Mesendoderm (in vitro differentiated cells): ENCODE results near the gene TMED6.

Source experiments
- DNase-seq: peaks from one replicate; pipeline ENCODE4 v3.0.0; 2013
- H2AK5ac ChIP-seq: 2 replicates; pipeline ENCODE4 v1.6.1; 2013; ENCODE audit warnings: low read length, inconsistent platforms
- H2BK120ac ChIP-seq: 2 replicates; pipeline ENCODE4 v1.6.1; 2013; ENCODE audit warnings: low read depth, mild to moderate bottlenecking, low read length, moderate library complexity, mixed read lengths
- H2BK15ac ChIP-seq: replicated peaks from 2 replicates; pipeline ENCODE4 v1.6.1; 2013; ENCODE audit warnings: low read depth, mild to moderate bottlenecking, moderate library complexity
- H2BK5ac ChIP-seq: 2 replicates; pipeline ENCODE4 v1.6.1; 2013; ENCODE audit warnings: low read length, inconsistent platforms
- H3K18ac ChIP-seq: 2 replicates; pipeline ENCODE4 v1.6.1; 2013; ENCODE audit warnings: mild to moderate bottlenecking, low read length, mixed read lengths
- H3K23ac ChIP-seq: one replicate; pipeline ENCODE4 v1.6.1; 2013; ENCODE audit warnings: low read length
- H3K27ac ChIP-seq: 2 replicates; pipeline ENCODE4 v1.5.1; 2013; ENCODE audit warnings: low read depth, mild to moderate bottlenecking, inconsistent platforms, low read length, moderate library complexity
- H3K27me3 ChIP-seq: 2 replicates; pipeline ENCODE4 v1.6.1; 2013; ENCODE audit warnings: low read length, control low read depth, mild to moderate bottlenecking, inconsistent platforms; ENCODE audit not compliant: insufficient read depth, poor library complexity
- H3K36me3 ChIP-seq: 2 replicates; pipeline ENCODE4 v1.6.1; 2013; ENCODE audit warnings: low read length, inconsistent platforms; ENCODE audit not compliant: control insufficient read depth, insufficient read depth
- H3K4ac ChIP-seq: one replicate; pipeline ENCODE4 v1.6.1; 2013; ENCODE audit warnings: low read depth, mild to moderate bottlenecking, low read length, moderate library complexity
- H3K4me1 ChIP-seq: 2 replicates; pipeline ENCODE4 v1.6.1; 2013; ENCODE audit warnings: low read depth, low read length, inconsistent platforms; ENCODE audit not compliant: control insufficient read depth
- H3K4me2 ChIP-seq: 2 replicates; pipeline ENCODE4 v1.6.1; 2013; ENCODE audit warnings: low read length
- H3K4me3 ChIP-seq: 2 replicates; pipeline ENCODE4 v1.5.1; 2013; ENCODE audit warnings: mild to moderate bottlenecking, low read length
- H3K56ac ChIP-seq: one replicate; pipeline ENCODE4 v1.6.1; 2013; ENCODE audit warnings: low read length
- H3K79me1 ChIP-seq: 2 replicates; pipeline ENCODE4 v1.6.1; 2013; ENCODE audit warnings: low read length, inconsistent platforms
- H3K79me2 ChIP-seq: 2 replicates; pipeline ENCODE4 v1.6.1; 2013; ENCODE audit warnings: mild to moderate bottlenecking, low read length; ENCODE audit not compliant: control insufficient read depth, insufficient read depth
- H3K9ac ChIP-seq: 2 replicates; pipeline ENCODE4 v1.6.1; 2013; ENCODE audit warnings: low read length, inconsistent platforms
- H4K5ac ChIP-seq: one replicate; pipeline ENCODE4 v1.6.1; 2013; ENCODE audit warnings: low read length
- H4K8ac ChIP-seq: one replicate; pipeline ENCODE4 v1.6.1; 2013; ENCODE audit warnings: low read depth, mild to moderate bottlenecking, control low read depth, low read length, moderate library complexity
- WGBS: extraction: QIAGEN DNeasy Blood & Tissue Kit; methylation state at CpG from one replicate; pipeline ENCODE4 v1.1.7; 2013; ENCODE audit warnings: low lambda C conversion rate, missing lambda C conversion rate; ENCODE audit not compliant: insufficient coverage; ENCODE audit errors: extremely low coverage; 5-methylcytosine and 5-hydroxymethylcytosine counted together

TMED6 gene

DNA sequence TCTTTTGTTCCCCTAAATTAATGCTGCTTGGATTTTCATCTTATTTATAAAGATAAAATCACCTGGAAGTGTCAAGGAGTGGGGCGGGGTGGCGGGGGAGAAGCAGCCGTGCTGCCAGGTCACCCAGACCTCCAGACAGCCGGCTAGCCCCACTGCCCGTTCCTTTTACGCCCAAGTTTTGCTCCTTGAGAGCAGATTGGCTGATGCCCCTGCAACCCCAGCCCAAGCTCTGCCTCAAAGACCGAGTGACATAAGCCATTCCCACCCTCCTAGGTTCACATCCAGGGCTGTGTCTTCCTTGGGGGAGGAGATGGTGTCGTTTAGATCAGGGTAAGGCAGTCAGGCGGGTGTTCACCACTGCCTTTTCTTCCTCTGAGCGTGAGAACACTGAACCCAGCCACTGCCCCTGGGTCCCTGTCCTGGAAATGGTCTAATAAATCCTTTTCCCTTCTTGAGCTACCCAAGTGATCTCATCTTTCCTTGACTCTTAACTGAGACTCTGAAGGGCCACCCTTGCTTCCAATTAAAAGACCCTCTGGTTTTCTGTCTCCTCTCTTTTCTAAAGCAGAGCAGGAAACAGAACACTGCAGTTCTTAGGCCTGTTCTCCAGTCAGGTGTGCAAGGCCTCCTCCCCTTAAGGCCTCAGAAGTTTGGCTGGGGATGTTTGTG is 26.9 kb downstream of the TMED6 start:
- no peak overlapping the region for H3K4me3 ChIP-seq
- H3K27me3 ChIP-seq, result no peaks in the 10 kb centered on the region
- no peak overlapping the region for H2BK5ac ChIP-seq
- H3K56ac ChIP-seq, result no peak overlapping the region
- no peak overlapping the region for H3K23ac ChIP-seq
- no peak overlapping the region for H4K5ac ChIP-seq
- H2BK15ac ChIP-seq, result no peak overlapping the region
- DNase-seq, result no peak
- no peak overlapping the region for H2BK120ac ChIP-seq
- no peak overlapping the region for H3K18ac ChIP-seq
- H3K9ac ChIP-seq, result no peak overlapping the region
- no peak overlapping the region for H4K8ac ChIP-seq
- no CpG with 5 or more reads among the region's 10 CpGs for WGBS
- no peak overlapping the region for H3K4ac ChIP-seq
- H2AK5ac ChIP-seq, result no peak overlapping the region
- H3K4me1 ChIP-seq, result peaks cover 7% of the 10 kb centered on the region
- peaks cover 20% of the 10 kb centered on the region for H3K79me1 ChIP-seq
- no peak overlapping the region for H3K27ac ChIP-seq
- H3K36me3 ChIP-seq, result peaks cover 25% of the 10 kb centered on the region
- peaks cover 46% of the 10 kb centered on the region for H3K79me2 ChIP-seq
- no peak overlapping the region for H3K4me2 ChIP-seq

- no peak overlapping the region for H3K4ac ChIP-seq
- H3K36me3 ChIP-seq, result peaks cover 29% of the 10 kb centered on the region
- H3K4me2 ChIP-seq, result no peak overlapping the region
- no peak overlapping the region for H3K9ac ChIP-seq
- no peak overlapping the region for H2AK5ac ChIP-seq
- H3K4me1 ChIP-seq, result peaks cover 7% of the 10 kb centered on the region
- no peak overlapping the region for H2BK5ac ChIP-seq
- no peak overlapping the region for H2BK120ac ChIP-seq
- H4K5ac ChIP-seq, result no peak overlapping the region
- no peak overlapping the region for H3K27ac ChIP-seq
- H4K8ac ChIP-seq, result no peak overlapping the region
- H3K4me3 ChIP-seq, result no peak overlapping the region
- no peaks in the 10 kb centered on the region for H3K27me3 ChIP-seq
- WGBS, result no CpG with 5 or more reads among the region's 8 CpGs
- H3K18ac ChIP-seq, result no peak overlapping the region
- H3K23ac ChIP-seq, result no peak overlapping the region
- H2BK15ac ChIP-seq, result no peak overlapping the region
- peaks cover 20% of the 10 kb centered on the region for H3K79me1 ChIP-seq
- peaks cover 40% of the 10 kb centered on the region for H3K79me2 ChIP-seq
- no peak overlapping the region for H3K56ac ChIP-seq
- DNase-seq, result no peak
Observed at GRCh38 chr16:69324013-69324531, 27.5 kb downstream of the TMED6 start.

- no peak overlapping the region for H2BK5ac ChIP-seq
- H2BK120ac ChIP-seq, result no peak overlapping the region
- no peak overlapping the region for H3K56ac ChIP-seq
- peaks cover 3% of the 10 kb centered on the region for H3K4me1 ChIP-seq
- peaks cover 33% of the 10 kb centered on the region for H3K79me2 ChIP-seq
- H3K36me3 ChIP-seq, result peaks cover 28% of the 10 kb centered on the region
- H3K27ac ChIP-seq, result no peak overlapping the region
- no peak overlapping the region for H4K8ac ChIP-seq
- DNase-seq, result no peak
- H3K79me1 ChIP-seq, result peaks cover 15% of the 10 kb centered on the region
- H3K18ac ChIP-seq, result no peak overlapping the region
- no peak overlapping the region for H3K4me2 ChIP-seq
- no peak overlapping the region for H3K23ac ChIP-seq
- H2BK15ac ChIP-seq, result no peak overlapping the region
- H3K9ac ChIP-seq, result no peak overlapping the region
- H4K5ac ChIP-seq, result no peak overlapping the region
- WGBS, result no CpG with 5 or more reads among the region's 14 CpGs
- H3K4me3 ChIP-seq, result no peak overlapping the region
- no peak overlapping the region for H2AK5ac ChIP-seq
- no peak overlapping the region for H3K4ac ChIP-seq
- no peaks in the 10 kb centered on the region for H3K27me3 ChIP-seq
Observed at GRCh38 chr16:69323415-69323814, 28.2 kb downstream of the TMED6 start.

GRCh38 chr16:69322343-69322742 is 29.2 kb downstream of the TMED6 start:
- Histone ChIP-seq H3K4ac (no peak overlapping the region), H3K23ac (no peak overlapping the region), H3K18ac (no peak overlapping the region), H3K79me1 (peaks cover 15% of the 10 kb centered on the region), H3K4me2 (no peak overlapping the region), H4K5ac (no peak overlapping the region), H4K8ac (no peak overlapping the region), H3K9ac (no peak overlapping the region), H3K56ac (no peak overlapping the region), H3K79me2 (peaks cover 26% of the 10 kb centered on the region), H2BK5ac (no peak overlapping the region), H3K4me3 (no peak overlapping the region), H3K36me3 (peaks cover 31% of the 10 kb centered on the region), H3K4me1 (no peaks in the 10 kb centered on the region), H3K27ac (no peak overlapping the region), H2BK15ac (no peak overlapping the region), H2BK120ac (no peak overlapping the region), H2AK5ac (no peak overlapping the region), H3K27me3 (no peaks in the 10 kb centered on the region)
- WGBS, result no CpG with 5 or more reads among the region's 7 CpGs
- no peak for DNase-seq

DNA sequence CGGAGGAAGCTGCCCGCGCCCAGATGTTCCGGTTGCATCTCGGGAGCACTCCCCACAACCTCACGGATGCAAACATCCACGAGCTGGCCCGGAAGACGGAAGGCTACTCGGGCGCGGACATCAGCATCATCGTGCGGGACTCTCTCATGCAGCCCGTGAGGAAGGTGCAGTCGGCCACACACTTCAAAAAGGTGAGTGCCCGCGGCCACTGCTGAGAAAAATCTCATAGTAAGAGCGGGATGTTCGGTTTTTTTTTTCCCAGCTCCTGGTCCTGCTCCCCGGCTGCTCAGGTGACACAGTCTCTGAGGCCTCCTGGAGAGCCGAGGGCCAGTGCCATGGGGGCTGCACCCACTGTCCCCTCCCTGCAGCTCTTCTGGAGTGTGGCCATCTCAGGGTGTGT is 30.5 kb downstream of the TMED6 start:
- no peak overlapping the region for H4K8ac ChIP-seq
- H3K36me3 ChIP-seq, result peaks cover 37% of the 10 kb centered on the region
- H2BK5ac ChIP-seq, result no peak overlapping the region
- H3K4ac ChIP-seq, result no peak overlapping the region
- WGBS, result no CpG with 5 or more reads among the region's 22 CpGs
- no peak overlapping the region for H3K9ac ChIP-seq
- H3K4me2 ChIP-seq, result no peak overlapping the region
- H2AK5ac ChIP-seq, result no peak overlapping the region
- H3K56ac ChIP-seq, result no peak overlapping the region
- H4K5ac ChIP-seq, result no peak overlapping the region
- H3K23ac ChIP-seq, result no peak overlapping the region
- H2BK120ac ChIP-seq, result no peak overlapping the region
- no peak overlapping the region for H3K18ac ChIP-seq
- peaks cover 14% of the 10 kb centered on the region for H3K79me2 ChIP-seq
- peaks cover 18% of the 10 kb centered on the region for H3K79me1 ChIP-seq
- H3K27ac ChIP-seq, result no peak overlapping the region
- H3K27me3 ChIP-seq, result no peaks in the 10 kb centered on the region
- no peak overlapping the region for H2BK15ac ChIP-seq
- H3K4me1 ChIP-seq, result no peaks in the 10 kb centered on the region
- DNase-seq, result no peak
- no peak overlapping the region for H3K4me3 ChIP-seq

DNA sequence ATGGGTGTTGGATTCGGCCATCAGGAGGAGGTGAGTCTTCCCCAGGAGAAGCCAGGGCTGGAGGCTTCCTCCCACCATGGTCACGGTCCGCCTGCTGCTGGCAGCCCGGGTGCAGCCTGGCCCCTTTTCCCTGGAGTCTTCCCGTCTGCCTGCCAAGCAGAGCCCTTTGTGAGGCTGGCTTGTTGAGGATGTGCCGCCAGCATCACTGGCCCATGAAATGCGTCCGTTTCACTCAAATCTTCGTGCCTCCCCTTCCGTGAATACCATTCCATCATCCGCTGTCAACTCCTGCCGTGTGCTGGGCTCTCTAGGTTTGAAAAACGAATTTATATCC is 30.9 kb downstream of the TMED6 start:
- Histone ChIP-seq H2BK5ac (no peak overlapping the region), H3K79me1 (peaks cover 14% of the 10 kb centered on the region), H3K56ac (no peak overlapping the region), H3K27ac (no peak overlapping the region), H3K4ac (no peak overlapping the region), H2BK120ac (no peak overlapping the region), H3K4me3 (no peak overlapping the region), H3K4me1 (no peaks in the 10 kb centered on the region), H3K23ac (no peak overlapping the region), H4K5ac (no peak overlapping the region), H3K36me3 (peaks cover 37% of the 10 kb centered on the region), H3K4me2 (no peak overlapping the region), H2BK15ac (no peak overlapping the region), H4K8ac (no peak overlapping the region), H3K9ac (no peak overlapping the region), H2AK5ac (no peak overlapping the region), H3K18ac (no peak overlapping the region), H3K79me2 (peaks cover 10% of the 10 kb centered on the region), H3K27me3 (no peaks in the 10 kb centered on the region)
- no CpG with 5 or more reads among the region's 13 CpGs for WGBS
- DNase-seq, result no peak
